Smooth muscle cell (in vitro differentiated cells): ENCODE data around the gene TMEM131. TPM values are rescaled to one million over a fixed set of nuclear protein-coding genes. Genes with fewer than 3 reads are reported as not detected.

Experiments
- DNase-seq: peaks from one replicate; lab custom pipeline; 2025; ENCODE audit not compliant: unreplicated experiment; lab: John Stamatoyannopoulos, UW
- H2AFZ ChIP-seq: fragments of 200-600 bp; sonication (generic); 2 replicates; pipeline ENCODE4 v1.6.0; 2016; ENCODE audit warnings: antibody characterized with exemption, low read depth, mild to moderate bottlenecking
- H3F3A ChIP-seq: fragments of 200-600 bp; sonication (generic); 2 replicates; pipeline ENCODE4 v1.6.0; 2017; ENCODE audit warnings: antibody characterized with exemption, low read depth
- H3K27ac ChIP-seq: fragments of 200-600 bp; sonication (generic); 2 replicates; pipeline ENCODE4 v1.5.1; 2016; ENCODE audit warnings: low read depth, mild to moderate bottlenecking
- H3K27me3 ChIP-seq: fragments of 200-600 bp; sonication (generic); 2 replicates; pipeline ENCODE4 v1.6.1; 2016; ENCODE audit warnings: low read depth, mild to moderate bottlenecking
- H3K36me3 ChIP-seq: fragments of 200-600 bp; sonication (generic); 2 replicates; pipeline ENCODE4 v1.5.1; 2016; ENCODE audit warnings: low read depth
- H3K4me1 ChIP-seq: fragments of 200-600 bp; sonication (generic); 2 replicates; pipeline ENCODE4 v1.5.1; 2016; ENCODE audit warnings: low read depth
- H3K4me2 ChIP-seq: fragments of 200-600 bp; sonication (generic); 2 replicates; pipeline ENCODE4 v1.6.0; 2016; ENCODE audit warnings: mild to moderate bottlenecking
- H3K4me3 ChIP-seq: fragments of 200-600 bp; sonication (generic); 2 replicates; pipeline ENCODE4 v1.5.1; 2016; ENCODE audit warnings: mild to moderate bottlenecking
- H3K79me2 ChIP-seq: fragments of 200-600 bp; sonication (generic); 2 replicates; pipeline ENCODE4 v1.6.0; 2016; ENCODE audit warnings: low read depth, mild to moderate bottlenecking
- H3K9ac ChIP-seq: fragments of 200-600 bp; sonication (generic); 2 replicates; pipeline ENCODE4 v1.6.0; 2016; ENCODE audit warnings: low read depth
- H3K9me3 ChIP-seq: fragments of 200-600 bp; sonication (generic); replicated peaks from 2 replicates; pipeline ENCODE4 v1.5.1; 2016; ENCODE audit warnings: low read depth
- H4K20me1 ChIP-seq: fragments of 200-600 bp; sonication (generic); 2 replicates; pipeline ENCODE4 v1.6.0; 2016; ENCODE audit warnings: low read depth
- CTCF ChIP-seq: fragments of 200-600 bp; sonication (generic); IDR thresholded peaks from 2 replicates; pipeline ENCODE4 v1.5.1; 2017; ENCODE audit warnings: borderline replicate concordance, mild to moderate bottlenecking, antibody characterized with exemption; ENCODE audit not compliant: insufficient read depth, poor library complexity, severe bottlenecking
- WGBS: methylation state at CpG from one replicate; pipeline ENCODE4 v1.1.7; 2016; ENCODE audit warnings: low lambda C conversion rate; 5-methylcytosine and 5-hydroxymethylcytosine counted together
- polyA plus RNA-seq: library from polyadenylated mRNA; unstranded; fragments of >200 nt; fragmentation: Nextera tagmentation; extraction: Ambion mirVana; gene quantifications from 2 replicates; pipeline ENCODE4 v1.2.1, GENCODE V29; 2016
- total RNA-seq: library from RNA; depleted of rRNA; stranded (reverse); fragments of >200 nt; gene quantifications from 2 replicates; pipeline ENCODE4 v1.2.3, GENCODE V29; 2014

TMEM131 gene
- total and polyA plus RNA-seq, 2 experiments from 2014 or later, result 16.7 to 32.3 TPM

GRCh38 chr2:97769308-97769707 lies 226.4 kb downstream of the TMEM131 start:
- Histone ChIP-seq H4K20me1 (no peaks in the 10 kb centered on the region), H3K9me3 (no peaks in the 10 kb centered on the region), H3K36me3 (peaks cover 5% of the 10 kb centered on the region), H3K4me3 (no peak overlapping the region), H3K79me2 (no peaks in the 10 kb centered on the region), H3K27ac (no peak overlapping the region), H3K9ac (no peak overlapping the region), H3K4me2 (no peak overlapping the region), H3K4me1 (no peaks in the 10 kb centered on the region), H3F3A (no peaks in the 10 kb centered on the region), H3K27me3 (no peaks in the 10 kb centered on the region), H2AFZ (no peak overlapping the region)
- 96% methylated on average over 3 of the region's 3 CpGs for WGBS
- TF ChIP-seq CTCF, result no peak
- DNase-seq, result no peak

GRCh38 chr2:97766567-97766966 lies 229.2 kb downstream of the TMEM131 start:
- Histone ChIP-seq H3K4me2 (no peak overlapping the region), H3K27ac (no peak overlapping the region), H4K20me1 (no peaks in the 10 kb centered on the region), H2AFZ (no peak overlapping the region), H3K4me1 (no peaks in the 10 kb centered on the region), H3K79me2 (no peaks in the 10 kb centered on the region), H3F3A (no peaks in the 10 kb centered on the region), H3K36me3 (no peaks in the 10 kb centered on the region), H3K9me3 (no peaks in the 10 kb centered on the region), H3K27me3 (no peaks in the 10 kb centered on the region), H3K9ac (no peak overlapping the region), H3K4me3 (no peak overlapping the region)
- no peak for TF ChIP-seq CTCF
- DNase-seq, result no peak
- 98% methylated on average over 5 of the region's 5 CpGs for WGBS

DNA sequence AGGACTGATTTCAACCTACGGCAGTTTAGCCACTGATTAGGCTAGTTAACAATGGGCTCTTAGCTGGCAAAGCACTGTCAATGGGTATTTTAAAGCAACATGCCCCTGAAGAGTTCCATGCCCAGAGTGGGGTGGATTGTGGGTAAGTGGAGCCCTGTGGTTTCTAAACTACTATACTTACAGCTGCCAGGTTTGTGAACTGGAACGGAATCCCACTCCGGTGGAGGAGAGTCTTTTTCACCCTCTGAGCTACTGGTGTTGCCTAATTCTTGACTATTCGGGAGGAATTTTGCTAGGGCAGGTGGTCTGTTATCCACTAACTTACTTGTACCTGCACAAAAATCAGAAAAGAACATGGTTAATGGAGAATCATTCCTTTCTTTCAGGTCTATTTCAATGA lies 229.8 kb downstream of the TMEM131 start:
- H3K36me3 ChIP-seq, result no peaks in the 10 kb centered on the region
- no peaks in the 10 kb centered on the region for H3K9me3 ChIP-seq
- no peaks in the 10 kb centered on the region for H3F3A ChIP-seq
- no peaks in the 10 kb centered on the region for H4K20me1 ChIP-seq
- no peak overlapping the region for H3K9ac ChIP-seq
- no peaks in the 10 kb centered on the region for H3K4me1 ChIP-seq
- H3K4me3 ChIP-seq, result no peak overlapping the region
- no peak overlapping the region for H2AFZ ChIP-seq
- no peaks in the 10 kb centered on the region for H3K79me2 ChIP-seq
- H3K4me2 ChIP-seq, result no peak overlapping the region
- 96% methylated on average over 4 of the region's 4 CpGs for WGBS
- no peak for DNase-seq
- no peak overlapping the region for H3K27ac ChIP-seq
- no peak for TF ChIP-seq CTCF
- no peaks in the 10 kb centered on the region for H3K27me3 ChIP-seq

DNA sequence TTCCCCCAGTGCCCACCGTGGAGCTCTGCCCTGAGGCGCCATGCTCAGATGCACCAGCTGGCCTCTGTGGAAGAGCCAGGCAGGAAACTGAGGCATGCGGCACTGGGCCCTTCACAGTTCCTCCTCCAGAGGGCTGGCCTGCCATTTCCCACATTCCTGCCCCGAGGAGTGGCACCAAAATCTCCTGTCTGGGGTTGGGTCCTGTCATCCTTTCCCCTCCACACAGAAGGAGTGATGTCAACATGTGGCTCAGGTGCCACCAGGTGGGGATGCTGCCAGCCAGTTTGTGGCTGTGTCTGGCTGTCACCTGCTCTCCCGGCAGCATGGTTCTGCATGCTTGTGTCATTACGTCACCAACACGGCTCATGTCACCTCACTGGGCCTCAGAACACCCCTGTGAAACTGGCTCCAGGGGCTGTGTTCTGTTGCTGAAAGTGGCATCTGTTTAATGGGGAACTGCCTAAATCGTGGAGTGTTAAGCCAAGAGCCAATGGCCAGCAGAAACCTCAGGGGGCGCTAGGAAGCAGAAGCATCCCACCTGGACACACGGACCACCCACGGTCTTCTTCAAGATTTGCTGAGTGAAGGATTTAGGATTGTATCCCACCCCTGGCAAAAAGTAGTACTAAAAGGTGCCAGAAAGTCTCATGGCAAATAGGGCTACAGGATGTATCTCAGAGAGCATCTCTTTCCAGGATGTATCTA lies 231.0 kb downstream of the TMEM131 start:
- Histone ChIP-seq H3K4me2 (no peak overlapping the region), H3F3A (no peaks in the 10 kb centered on the region), H3K27ac (no peak overlapping the region), H3K4me3 (no peak overlapping the region), H3K9me3 (no peaks in the 10 kb centered on the region), H3K27me3 (no peaks in the 10 kb centered on the region), H3K79me2 (no peaks in the 10 kb centered on the region), H4K20me1 (no peaks in the 10 kb centered on the region), H2AFZ (no peak overlapping the region), H3K9ac (no peak overlapping the region), H3K36me3 (no peaks in the 10 kb centered on the region), H3K4me1 (no peaks in the 10 kb centered on the region)
- no peak for TF ChIP-seq CTCF
- no peak for DNase-seq
- 91% methylated on average over 11 of the region's 11 CpGs for WGBS
